ENCODE data around the gene MRPL53.

The MRPL53 gene

DNA sequence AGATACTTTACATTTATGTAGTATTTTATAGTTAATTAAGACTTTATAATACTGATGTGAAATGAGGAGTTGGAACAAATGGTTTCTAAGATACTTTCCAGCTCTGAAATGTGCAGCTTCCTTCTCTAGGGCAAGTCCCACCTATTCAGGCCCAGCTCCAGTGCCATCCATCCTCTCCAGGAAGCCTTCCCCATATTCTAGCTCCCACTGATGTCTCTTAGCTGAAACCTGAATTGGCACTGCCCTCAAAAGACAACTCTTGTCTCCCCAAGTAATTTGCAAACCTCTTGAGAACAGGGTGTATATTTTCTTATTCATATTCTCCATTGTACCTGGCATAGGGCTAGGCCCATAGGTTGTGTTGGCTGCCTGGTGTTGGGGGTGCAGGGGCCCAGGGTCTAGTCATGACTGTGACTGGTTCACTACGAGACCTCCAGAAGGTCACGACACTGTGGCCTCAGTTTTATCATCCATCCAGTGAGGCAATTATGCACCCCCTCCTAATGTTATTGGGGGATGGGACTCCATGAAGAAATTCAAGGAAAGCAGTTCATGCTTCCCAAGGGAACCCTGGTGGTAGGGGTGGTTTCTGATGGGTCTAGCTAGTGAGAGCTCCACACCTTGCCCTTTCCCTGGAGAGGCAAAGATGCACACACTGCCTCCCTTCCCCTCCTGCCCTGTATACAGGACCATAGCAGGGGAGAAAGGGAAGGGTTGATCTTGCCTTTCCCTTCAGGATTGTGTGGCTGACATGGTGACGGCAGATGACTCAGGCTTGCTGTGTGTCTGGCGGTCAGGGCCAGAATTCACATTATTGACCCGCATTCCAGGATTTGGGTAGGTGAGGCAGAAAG is 48.1 kb downstream of the MRPL53 start:
- DNase-seq = no peak

DNA sequence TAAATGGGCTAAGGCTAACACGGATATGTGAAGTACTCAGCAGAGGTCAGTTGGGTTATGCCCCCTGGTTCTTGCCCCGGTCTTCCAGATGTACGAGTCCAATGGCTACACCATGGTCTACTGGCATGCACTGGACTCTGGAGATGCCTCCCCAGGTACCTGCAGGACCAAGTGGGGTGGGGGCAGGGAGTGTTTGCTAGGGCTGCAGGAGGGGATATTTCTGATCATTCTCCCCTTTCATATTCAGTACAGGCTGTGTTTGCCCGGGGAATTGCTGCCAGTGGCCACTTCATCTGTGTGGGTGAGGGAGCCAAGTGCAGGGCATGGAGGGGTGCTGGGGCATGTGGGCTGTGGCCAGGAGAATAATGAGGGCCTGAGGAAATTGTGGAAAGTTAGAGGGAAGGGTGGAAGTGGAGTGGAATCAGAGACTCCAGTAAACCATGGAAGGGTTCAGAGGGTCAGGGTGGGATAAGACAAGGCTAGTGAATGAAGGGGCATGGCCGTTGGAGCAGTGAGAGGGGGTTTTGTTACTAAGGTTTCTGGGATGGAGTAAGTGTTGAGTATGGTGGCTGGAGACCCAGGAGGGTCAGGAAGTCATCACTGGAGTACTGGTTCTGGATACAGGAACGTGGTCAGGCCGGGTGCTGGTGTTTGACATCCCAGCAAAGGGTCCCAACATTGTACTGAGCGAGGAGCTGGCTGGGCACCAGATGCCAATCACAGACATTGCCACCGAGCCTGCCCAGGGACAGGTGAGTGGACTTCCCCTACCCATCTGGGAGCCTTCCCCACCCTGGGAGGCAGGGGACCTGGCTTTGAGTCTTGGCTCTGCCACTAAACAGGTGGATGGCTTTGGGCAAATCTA is 49.0 kb downstream of the MRPL53 start:
- DNase-seq = no peak

All from NCI-H748 treated with DMSO at 0.1 percent for 48 hours (cell line).